ENCODE results near the gene CDCA8. TPM values are rescaled to one million over a fixed set of nuclear protein-coding genes. Genes with fewer than 3 reads are reported as not detected.

CDCA8 gene
- total and polyA plus RNA-seq, 9 of the 15 experiments (the other 6 are each of a cell fraction or from before 2014, with no cell fraction given), result 26.4 to 148 (median 81.8) TPM

DNA sequence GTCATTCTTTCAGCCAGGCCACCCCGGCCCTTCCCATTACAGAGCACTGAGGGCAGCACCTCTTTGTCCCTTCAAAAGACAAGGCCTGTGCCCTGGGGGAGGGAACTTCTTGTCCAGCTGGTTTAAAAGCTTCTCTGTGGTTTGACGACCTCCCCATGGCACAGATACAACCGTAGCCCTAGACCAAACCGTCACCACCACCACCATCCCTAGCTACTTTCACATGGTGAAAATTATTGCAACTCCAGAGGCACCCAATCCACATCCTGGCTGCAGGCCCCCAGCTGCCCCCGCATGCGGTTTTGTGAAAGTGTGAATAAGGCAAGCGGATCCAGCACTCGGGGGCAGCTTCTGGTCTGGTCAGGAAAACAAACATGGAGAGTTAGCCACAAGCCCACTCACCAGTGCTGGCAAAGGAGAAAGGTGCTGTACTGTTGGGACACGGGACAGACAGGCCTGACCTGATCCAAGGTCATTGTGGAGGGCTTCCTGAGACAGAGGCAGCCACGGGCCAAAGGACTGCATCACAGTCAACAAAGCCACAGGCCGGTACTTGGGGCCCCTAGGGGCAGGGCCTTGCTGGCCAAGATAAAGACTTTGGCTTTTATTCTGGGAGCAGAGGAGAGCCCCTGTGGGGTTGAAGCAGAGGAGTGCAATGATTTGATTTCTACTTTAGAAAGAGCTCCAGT is 31.2 kb downstream of the CDCA8 start:
- H3K9ac ChIP-seq (ENCODE audit: insufficient read depth in 1 of 2, low read depth in 2 of 2, low read length in 2 of 2), result peak overlapping the region in 1 of 2 experiments; percentile 70; a peak in 1 of 4 replicates
- H3K27me3 ChIP-seq (ENCODE audit: control insufficient read depth in 2 of 2, insufficient read depth in 2 of 2, low read length in 2 of 2), result peaks cover 25 to 58% of the 10 kb centered on the region in 2 experiments; a peak in 4 of 5 replicates
- peak in 1 of 4 experiments; percentile 37 for DNase-seq (ENCODE audit: extremely low read depth in 1 of 4, low spot score in 3 of 4)
- no peaks in the 10 kb centered on the region for H3K79me2 ChIP-seq (ENCODE audit: control insufficient read depth, insufficient read depth, low read length)
- ATAC-seq, result peak; percentile 50
- BruUV-seq (replicated peaks), result no TSS peak
- POLR2A ChIA-PET, result interaction anchor here (0.6 to 1.5 kb wide), 5 partner anchors 10 to 33 kb away, joined by 3 to 5 read pairs (median 3); a partner anchor contains a TSS
- FAIRE-seq, result peak; percentile 51
- peaks cover 6 to 32% of the 10 kb centered on the region in 2 experiments for H3K4me1 ChIP-seq (replicated peaks in 1 of 2; ENCODE audit: control insufficient read depth in 2 of 2, insufficient read depth in 2 of 2, low read length in 2 of 2)
- no peaks in the 10 kb centered on the region for H3K36me3 ChIP-seq (ENCODE audit: control insufficient read depth, insufficient read depth, low read length)
- H2AFZ ChIP-seq (ENCODE audit: low read depth, low read length), result no peak overlapping the region
- no peaks in the 10 kb centered on the region for H3K9me1 ChIP-seq (ENCODE audit: control insufficient read depth, insufficient read depth, low read length)
- in situ Hi-C loops (cut with MboI), result no loop called here
- CTCF ChIA-PET (ENCODE audit: low intra/inter-chr PET ratio), result no interaction called here
- intact Hi-C loops (cut with micrococcal nuclease), result no loop called here
- no peak overlapping the region for H3K27ac ChIP-seq (ENCODE audit: extremely low read depth, low read depth, low read length)
- no peaks in the 10 kb centered on the region for H3K9me3 ChIP-seq (replicated peaks; ENCODE audit: control insufficient read depth, insufficient read depth, low read depth, low read length)
- 11% methylated on average over 11 of the region's 11 CpGs for WGBS (ENCODE audit: insufficient coverage, low coverage, missing lambda C conversion rate)
- H3K4me3 ChIP-seq, result no peak overlapping the region
- no peak overlapping the region for H3K4me2 ChIP-seq (ENCODE audit: insufficient read depth, low read length)
- H4K20me1 ChIP-seq (replicated peaks; ENCODE audit: control insufficient read depth, insufficient read depth, low read length), result peaks cover 10% of the 10 kb centered on the region
- TF ChIP-seq, protein P1, sequence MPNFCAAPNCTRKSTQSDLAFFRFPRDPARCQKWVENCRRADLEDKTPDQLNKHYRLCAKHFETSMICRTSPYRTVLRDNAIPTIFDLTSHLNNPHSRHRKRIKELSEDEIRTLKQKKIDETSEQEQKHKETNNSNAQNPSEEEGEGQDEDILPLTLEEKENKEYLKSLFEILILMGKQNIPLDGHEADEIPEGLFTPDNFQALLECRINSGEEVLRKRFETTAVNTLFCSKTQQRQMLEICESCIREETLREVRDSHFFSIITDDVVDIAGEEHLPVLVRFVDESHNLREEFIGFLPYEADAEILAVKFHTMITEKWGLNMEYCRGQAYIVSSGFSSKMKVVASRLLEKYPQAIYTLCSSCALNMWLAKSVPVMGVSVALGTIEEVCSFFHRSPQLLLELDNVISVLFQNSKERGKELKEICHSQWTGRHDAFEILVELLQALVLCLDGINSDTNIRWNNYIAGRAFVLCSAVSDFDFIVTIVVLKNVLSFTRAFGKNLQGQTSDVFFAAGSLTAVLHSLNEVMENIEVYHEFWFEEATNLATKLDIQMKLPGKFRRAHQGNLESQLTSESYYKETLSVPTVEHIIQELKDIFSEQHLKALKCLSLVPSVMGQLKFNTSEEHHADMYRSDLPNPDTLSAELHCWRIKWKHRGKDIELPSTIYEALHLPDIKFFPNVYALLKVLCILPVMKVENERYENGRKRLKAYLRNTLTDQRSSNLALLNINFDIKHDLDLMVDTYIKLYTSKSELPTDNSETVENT (CRISPR knock-in tag; IDR thresholded peaks at IDR 0.05), result no peak
- TF ChIP-seq ESRRA (IDR thresholded peaks at IDR 0.05; ENCODE audit: borderline replicate concordance, low read depth) (peak; percentile 46), SIN3A (IDR thresholded peaks at IDR 0.05; ENCODE audit: borderline replicate concordance in 2 of 2, control insufficient read depth in 1 of 2, low read depth in 2 of 2, low read length in 2 of 2) (no peak), TRIM25 (IDR thresholded peaks at IDR 0.05; ENCODE audit: borderline replicate concordance) (no peak), NR2C2 (CRISPR knock-in tag; IDR thresholded peaks at IDR 0.05) (no peak), NR2C2 (tag; IDR thresholded peaks at IDR 0.05) (0 out of 2 replicates have a peak, but pooled peaks have one; percentile 11), EGR1 (conservative IDR thresholded peaks at IDR 0.05) (peak; percentile 27; the same call in 1 of the 2 replicates), KLF16 (IDR thresholded peaks at IDR 0.05) (0 out of 2 replicates have a peak, but pooled peaks have one; percentile 7), PHF21A (IDR thresholded peaks at IDR 0.05; ENCODE audit: borderline replicate concordance, low read depth) (peak; percentile 75; the same call in 1 of the 2 replicates), CBFA2T3 (IDR thresholded peaks at IDR 0.05) (peak; percentile 47; the same call in 1 of the 2 replicates), CEBPG (CRISPR knock-in tag; IDR thresholded peaks at IDR 0.05) (no peak), CEBPG (tag; conservative IDR thresholded peaks at IDR 0.05 in 1 of 2, IDR thresholded peaks at IDR 0.05 in 1 of 2) (no peak), KDM1A (IDR thresholded peaks at IDR 0.05) (peak; percentile 70 to 79; a peak in 3 of 4 replicates), MEF2A (IDR thresholded peaks at IDR 0.05; ENCODE audit: control insufficient read depth, low read depth, low read length) (no peak), RCOR1 (IDR thresholded peaks at IDR 0.05; ENCODE audit: borderline replicate concordance in 1 of 2, low read depth in 2 of 2, low read length in 2 of 2) (peak in 1 of 2 experiments; percentile 48; a peak in 2 of 4 replicates), ILK (tag; IDR thresholded peaks at IDR 0.05; ENCODE audit: borderline replicate concordance, low read depth) (no peak)
- TF ChIP-seq, protein P2, sequence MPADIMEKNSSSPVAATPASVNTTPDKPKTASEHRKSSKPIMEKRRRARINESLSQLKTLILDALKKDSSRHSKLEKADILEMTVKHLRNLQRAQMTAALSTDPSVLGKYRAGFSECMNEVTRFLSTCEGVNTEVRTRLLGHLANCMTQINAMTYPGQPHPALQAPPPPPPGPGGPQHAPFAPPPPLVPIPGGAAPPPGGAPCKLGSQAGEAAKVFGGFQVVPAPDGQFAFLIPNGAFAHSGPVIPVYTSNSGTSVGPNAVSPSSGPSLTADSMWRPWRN (IDR thresholded peaks at IDR 0.05; ENCODE audit: low read depth), result 0 out of 2 replicates have a peak, but pooled peaks have one; percentile 58

All from K562 (cell line).